CD4-positive, alpha-beta T cell treated with Interleukin-10 for 1 hour (primary cell): Measurements from ENCODE around the gene IL22RA1.

ENCODE experiments used
- DNase-seq: peaks from one replicate; pipeline ENCODE4 v3.0.0-alpha.2; 2020

Gene IL22RA1

GRCh38 chr1:24134376-24134775 is 8.6 kb downstream of the IL22RA1 start:
- no peak for DNase-seq

GRCh38 chr1:24133819-24134218 is 9.1 kb downstream of the IL22RA1 start:
- DNase-seq, result no peak

- DNase-seq, result no peak
Observed at GRCh38 chr1:24130385-24130784, 12.6 kb downstream of the IL22RA1 start.

- no peak for DNase-seq
Observed at GRCh38 chr1:24127801-24128363, 15.1 kb downstream of the IL22RA1 start.

- no peak for DNase-seq
Observed at GRCh38 chr1:24127134-24127800, 15.7 kb downstream of the IL22RA1 start.

GRCh38 chr1:24126672-24127023 is 16.3 kb downstream of the IL22RA1 start:
- no peak for DNase-seq

DNA sequence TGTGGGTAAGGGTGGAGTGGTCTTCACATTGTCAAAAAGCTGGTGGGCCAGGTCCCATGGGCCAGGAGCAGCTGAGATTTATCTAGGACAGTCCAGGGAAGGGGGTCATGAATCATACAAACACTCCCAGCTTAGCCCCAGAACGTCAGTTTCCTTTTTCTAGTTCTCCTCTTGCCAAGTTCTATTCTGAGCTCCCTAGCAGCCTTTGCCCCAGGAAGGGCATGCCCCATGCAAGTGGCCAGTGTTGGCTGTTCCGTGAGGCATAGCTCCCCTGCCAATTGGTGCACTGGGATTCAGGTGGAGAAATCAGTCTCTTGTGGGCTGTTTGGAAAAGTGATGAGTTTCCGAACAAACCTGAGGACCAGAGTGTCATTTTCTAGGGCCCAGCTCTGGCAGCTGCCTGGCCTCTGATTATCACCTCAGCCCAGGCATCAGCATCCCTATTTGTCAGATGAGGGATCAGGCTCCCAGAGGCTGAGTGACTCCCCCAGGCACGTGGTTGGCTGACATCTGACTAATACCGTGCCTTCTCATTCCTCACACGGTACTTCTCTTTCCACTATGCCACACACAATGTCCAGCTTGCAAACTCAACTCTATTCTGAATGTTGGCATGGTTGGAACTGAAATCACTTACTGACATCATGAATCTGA is 16.8 kb downstream of the IL22RA1 start:
- DNase-seq, result no peak

- DNase-seq, result no peak
Observed at GRCh38 chr1:24125456-24125855, 17.5 kb downstream of the IL22RA1 start.

DNA sequence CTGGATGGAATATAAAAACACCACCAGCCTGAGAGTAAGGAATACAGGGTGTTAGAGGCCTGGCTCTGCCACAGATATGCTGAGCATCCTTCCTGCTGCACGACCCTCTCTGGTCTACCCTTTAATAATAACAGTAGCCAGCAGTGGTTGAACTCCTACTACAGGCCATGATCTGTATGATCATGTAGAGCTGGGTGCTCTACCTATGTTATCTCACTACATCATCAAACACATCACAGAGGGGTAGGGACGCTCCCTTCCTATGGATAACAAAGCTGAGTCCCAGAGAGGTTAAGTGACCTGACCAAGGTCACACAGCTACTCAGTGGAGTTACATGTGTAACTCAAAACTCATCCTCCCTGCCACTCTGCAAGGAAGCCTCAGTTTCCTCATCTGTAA is 18.0 kb downstream of the IL22RA1 start:
- DNase-seq, result no peak

DNA sequence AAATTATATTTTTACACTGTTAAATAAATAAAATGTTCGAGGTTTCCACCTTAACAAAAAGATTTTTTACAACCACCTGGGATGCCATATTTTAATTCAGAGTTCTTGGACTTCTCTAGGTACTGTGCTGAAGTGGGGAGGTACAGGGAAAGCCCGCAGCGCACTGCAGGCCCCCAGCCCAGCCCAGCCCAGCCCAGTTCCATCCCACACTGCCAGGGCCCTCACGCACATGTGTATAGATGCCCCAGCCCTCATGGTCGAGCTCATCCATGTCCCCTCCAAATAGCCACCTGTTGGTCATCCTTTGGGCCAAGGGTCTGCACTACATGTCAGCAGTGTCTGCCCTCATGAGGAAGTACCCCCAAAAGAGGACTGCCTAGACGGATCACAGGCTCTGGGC is 19.3 kb downstream of the IL22RA1 start:
- DNase-seq, result no peak

- no peak for DNase-seq
Observed at GRCh38 chr1:24122776-24123175, 20.2 kb downstream of the IL22RA1 start.

DNA sequence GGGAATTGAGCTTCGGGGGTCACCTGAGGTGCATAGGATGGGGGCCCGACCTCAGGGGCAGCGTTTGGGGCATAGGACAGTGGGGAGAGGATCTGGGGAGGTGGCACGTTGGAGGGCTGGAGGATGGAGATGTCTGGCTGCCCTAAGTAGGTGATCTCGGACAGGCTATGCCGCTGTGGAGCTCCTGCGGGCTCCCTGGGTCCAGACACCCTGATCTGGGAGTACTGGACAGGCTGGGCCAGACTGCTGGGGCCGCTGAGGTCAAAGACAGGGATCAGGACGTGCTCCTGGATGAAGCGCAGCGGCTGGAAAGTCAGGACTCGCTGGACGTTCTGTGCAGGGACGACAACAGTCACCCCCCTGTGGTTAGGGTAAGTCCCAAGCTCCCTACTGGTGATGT is 21.5 kb downstream of the IL22RA1 start:
- no peak for DNase-seq

DNA sequence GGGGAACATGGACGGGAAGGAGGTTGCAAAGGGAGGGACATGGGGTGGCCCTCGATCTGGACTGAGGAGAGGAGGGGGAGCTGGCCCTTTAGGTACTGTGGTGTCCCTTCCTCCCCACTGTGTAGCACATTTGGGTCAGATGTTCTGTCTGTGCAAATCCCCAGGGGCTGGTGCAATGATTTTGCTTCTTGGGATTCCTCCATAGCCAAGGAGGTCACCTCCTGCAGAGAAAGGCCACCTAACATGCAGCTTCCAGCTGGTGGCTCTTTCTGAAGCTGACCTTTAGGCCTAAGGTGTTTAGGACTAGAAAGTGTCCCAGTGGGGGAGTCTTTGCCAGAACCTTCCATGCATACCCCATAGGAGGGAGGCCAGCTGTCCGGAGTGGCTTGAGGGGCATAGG is 22.0 kb downstream of the IL22RA1 start:
- no peak for DNase-seq

DNA sequence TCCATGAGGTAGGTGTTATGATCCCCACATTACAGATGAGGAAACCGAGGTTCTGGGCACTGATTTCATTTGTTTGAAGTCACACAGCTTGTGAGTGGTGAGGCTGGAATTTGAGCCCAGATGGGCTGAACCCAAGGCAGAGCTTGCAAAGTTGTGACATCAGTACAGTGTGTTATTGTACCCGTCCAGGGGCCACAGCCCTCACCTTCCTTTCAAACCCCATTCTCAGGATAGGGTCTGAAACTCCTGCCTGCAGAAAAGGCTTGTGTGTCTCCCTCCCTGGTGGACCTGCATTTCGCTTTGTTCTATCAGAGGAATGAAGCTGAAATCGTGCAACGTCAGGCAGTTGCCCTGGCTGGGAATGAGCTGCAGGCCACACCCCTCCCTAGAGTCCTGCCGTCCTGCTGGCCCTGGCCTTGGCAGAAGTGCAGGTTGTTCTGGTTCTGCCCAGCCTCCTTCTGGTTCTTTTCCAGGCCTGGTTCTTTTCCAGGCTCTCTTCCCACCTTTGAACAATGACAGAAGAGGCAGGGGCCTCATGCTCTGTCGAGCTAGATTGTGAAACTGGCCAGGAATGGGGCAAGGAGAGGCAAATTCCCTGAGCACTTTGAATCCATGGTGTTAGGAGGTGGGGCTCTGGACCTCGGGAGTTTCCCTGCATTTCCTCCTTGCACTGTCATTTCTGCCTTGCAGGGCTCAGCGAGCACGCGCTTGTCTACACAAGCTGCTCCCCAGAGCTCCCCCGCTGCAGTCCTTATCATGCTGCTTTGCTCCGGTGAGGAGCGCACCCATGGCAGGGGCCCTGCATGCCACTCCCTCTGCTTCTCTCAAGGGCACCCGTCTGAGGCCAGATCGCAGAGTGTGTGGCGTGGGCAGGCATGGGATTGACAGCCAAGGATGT is 22.8 kb downstream of the IL22RA1 start:
- DNase-seq, result no peak

DNA sequence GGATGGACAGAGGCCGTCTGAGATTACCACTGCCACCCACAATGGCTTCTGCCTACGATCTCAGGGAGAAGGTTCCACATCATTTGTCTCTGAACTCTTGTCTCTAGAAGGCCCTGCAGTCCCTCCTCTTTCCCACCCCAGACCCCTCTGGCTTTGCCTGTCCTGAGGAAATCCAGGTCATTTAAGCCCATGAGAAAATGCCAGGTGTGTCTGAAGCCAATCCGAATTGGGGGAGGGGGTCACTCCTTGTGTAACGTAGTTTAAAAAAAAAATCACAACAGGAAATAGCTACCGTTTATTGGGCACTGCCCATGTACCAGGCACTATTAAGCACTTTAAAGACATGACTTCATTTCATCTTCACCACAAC is 23.5 kb downstream of the IL22RA1 start:
- no peak for DNase-seq

DNA sequence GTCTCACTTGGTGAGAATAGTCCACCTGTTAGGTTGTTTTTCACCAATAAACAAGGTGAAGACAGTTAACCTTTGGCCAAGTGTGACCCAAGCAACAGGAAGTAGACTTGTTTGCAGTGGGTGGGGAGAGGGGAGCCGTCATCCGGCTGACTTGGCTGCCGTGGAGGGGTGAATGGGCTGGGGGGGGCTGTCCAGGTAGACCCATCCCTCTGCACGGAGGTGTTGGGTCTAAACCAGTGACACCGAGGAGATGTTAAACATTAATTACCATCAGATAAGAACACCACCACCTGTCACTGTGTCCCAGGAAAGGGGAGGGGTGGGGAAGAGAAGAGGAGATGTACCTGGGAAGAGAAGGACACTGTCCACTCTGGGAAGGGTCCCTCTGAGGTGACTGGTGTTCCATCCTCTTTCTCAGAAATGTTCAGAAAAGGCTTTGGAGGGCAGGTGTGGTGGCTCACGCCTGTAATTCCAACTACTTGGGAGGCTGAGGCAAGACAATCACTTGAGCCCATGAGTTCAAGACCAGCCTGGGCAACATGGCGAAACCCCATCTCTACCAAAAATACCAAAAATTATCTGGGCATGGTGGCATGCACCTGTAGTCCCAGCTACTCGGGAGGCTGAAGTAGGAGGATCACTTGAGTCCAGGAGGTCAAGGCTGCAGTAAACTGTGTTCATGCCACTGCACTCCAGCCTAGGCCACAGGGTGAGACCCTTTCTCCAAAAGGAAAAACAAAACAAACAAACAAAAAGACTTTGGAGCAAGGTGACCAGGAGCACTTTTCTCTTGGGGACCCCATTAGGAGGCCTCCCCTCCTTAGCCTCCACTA is 24.3 kb downstream of the IL22RA1 start:
- no peak for DNase-seq

- DNase-seq, result no peak
Observed at GRCh38 chr1:24117722-24118409, 25.1 kb downstream of the IL22RA1 start.

DNA sequence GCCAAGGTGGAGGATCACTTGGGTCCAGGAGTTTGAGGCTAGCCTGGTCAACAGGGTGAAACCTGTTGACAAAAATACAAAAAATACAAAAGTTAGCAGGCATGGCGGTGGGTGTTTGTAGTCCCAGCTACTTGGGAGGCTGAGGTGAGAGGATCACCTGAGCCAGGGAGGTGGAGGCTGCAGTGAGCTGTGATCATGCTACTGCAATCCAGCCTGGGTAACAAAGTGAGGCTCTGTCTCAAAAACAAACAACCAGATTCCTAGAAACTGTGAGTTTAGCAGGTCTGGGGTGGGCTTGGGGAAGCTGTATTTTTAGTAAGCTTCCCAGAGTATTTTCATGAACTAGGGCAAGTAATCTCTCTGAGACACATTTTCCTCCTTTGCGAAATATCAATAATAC is 25.8 kb downstream of the IL22RA1 start:
- no peak for DNase-seq

- no peak for DNase-seq
Observed at GRCh38 chr1:24114753-24115152, 28.2 kb downstream of the IL22RA1 start.

DNA sequence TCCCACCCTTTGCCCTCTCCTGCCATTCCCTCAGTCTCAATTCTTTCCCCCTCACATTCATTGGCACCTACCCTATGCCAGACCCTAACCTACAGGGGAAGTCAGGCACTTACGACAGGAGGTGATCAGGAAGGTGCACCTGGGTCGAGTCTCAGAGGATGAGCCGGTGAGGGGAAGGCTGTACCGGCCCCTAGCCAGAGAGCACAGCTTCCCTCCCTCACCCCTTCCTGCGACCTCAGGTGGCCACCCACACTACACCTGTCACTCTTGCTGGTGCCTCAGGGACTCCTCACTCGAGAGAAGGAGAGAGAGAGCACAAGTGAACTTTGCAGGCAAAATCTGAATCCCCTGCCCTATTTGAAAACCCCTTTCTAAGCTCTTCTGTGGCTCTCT is 29.3 kb downstream of the IL22RA1 start:
- DNase-seq, result no peak

DNA sequence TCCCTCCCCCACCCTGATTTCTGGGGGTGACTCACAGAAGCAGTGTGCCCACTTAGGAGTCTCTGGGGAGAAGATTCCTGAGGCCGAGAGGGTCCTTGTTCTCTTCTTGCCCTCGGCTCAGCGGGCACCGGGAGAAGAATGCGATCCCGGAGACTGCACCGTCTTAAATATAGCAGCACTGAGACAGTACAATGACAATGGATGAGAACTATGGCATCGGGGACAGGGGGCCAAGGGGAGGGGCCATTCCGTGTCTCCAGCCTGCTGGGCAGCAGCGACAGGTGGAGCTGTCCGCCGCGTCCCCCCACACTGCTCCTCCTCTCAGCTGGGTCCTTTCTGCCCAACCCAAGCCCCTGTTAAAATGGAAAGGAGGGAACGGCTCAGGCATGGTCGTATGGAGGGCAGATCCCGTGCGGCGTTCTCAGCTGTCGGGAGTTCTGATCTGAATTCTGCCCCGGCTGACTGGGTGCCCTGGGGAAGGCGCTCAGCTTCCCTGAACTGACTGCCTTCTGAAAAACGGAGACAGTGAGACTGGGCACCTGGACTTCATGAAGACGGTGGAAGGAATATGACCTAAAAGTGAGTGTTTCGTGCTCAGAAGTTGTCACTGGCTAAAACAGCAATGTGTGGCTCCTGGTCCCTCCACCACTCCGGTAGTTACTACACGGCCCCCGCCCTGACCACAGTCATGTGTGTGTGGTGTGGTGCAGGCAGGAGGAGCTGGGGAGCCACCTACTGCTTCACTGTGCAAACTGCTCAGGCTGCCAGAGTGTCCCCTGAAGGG is 30.8 kb downstream of the IL22RA1 start, which contains the start of gene MYOM3:
TSS of gene MYOM3 (minus strand) at position 140 of the 784 bp plus-strand sequence. CDS start 3,499 bp downstream, outside the sequence.
- peak; percentile 43 for DNase-seq
